Stomach (tissue), 9 donors: ENCODE results near the gene MAPT. TPM values are rescaled to one million over a fixed set of nuclear protein-coding genes. Genes with fewer than 3 reads are reported as not detected.
A peak's percentile ranks its signal among the peaks of the same experiment; 100 is the strongest.

ENCODE experiments used
- DNase-seq, 2 donors: peaks; one replicate each; pipeline versions ENCODE4 v3.0.0 to v3.0.0-alpha.2; 2013 to 2019
- H3K27ac ChIP-seq, 5 donors: fragments of 200-600 bp in 4 of 5; sonication (generic) in 4 of 5; one replicate each; pipeline ENCODE4 v1.5.1; 2013 to 2019; ENCODE audit warnings: mild to moderate bottlenecking in 1 of 5, moderate library complexity in 1 of 5
- H3K27me3 ChIP-seq, 3 donors: fragments of 200-600 bp; sonication (generic); one replicate each; pipeline ENCODE4 v1.5.1; 2017 to 2019; ENCODE audit warnings: mixed run types in 1 of 3
- H3K36me3 ChIP-seq, 4 donors: fragments of 200-600 bp; sonication (generic); 1 replicate in 3 of 4; 2 replicates in 1 of 4; pipeline ENCODE4 v1.5.1; 2016 to 2019
- H3K4me1 ChIP-seq, 4 donors: fragments of 200-600 bp; sonication (generic); one replicate each; pipeline ENCODE4 v1.5.1; 2016 to 2019
- H3K4me3 ChIP-seq, 4 donors: fragments of 200-600 bp; sonication (generic) in 3 of 4; one replicate each; pipeline ENCODE4 v1.5.1; 2016 to 2019; ENCODE audit warnings: mild to moderate bottlenecking in 1 of 4
- H3K9me3 ChIP-seq, 4 donors: fragments of 200-600 bp; sonication (generic); one replicate each; pipeline ENCODE4 v1.5.1; 2016 to 2019
- EP300 ChIP-seq: sonication (generic); formaldehyde crosslinking; IDR thresholded peaks from one replicate; pipeline ENCODE4 v1.6.1; 2017; ENCODE audit warnings: antibody characterized with exemption
- POLR2A ChIP-seq, 4 donors: fragments of 450-650 bp; IDR thresholded peaks; one replicate each; pipeline ENCODE4 v1.6.1; 2016; ENCODE audit warnings: antibody characterized with exemption in 4 of 4, control low read depth in 2 of 4, mild to moderate bottlenecking in 1 of 4, moderate library complexity in 1 of 4
- POLR2AphosphoS5 ChIP-seq, 3 donors: sonication (generic); formaldehyde crosslinking; IDR thresholded peaks; one replicate each; pipeline ENCODE4 v1.6.1; 2016; ENCODE audit warnings: antibody characterized with exemption in 3 of 3
- WGBS, 5 donors: extraction: QIAGEN DNeasy Blood & Tissue Kit in 3 of 5; methylation state at CpG; one replicate each; pipeline versions ENCODE4 v1.1.5 to v1.1.7; 2013 to 2018; 5-methylcytosine and 5-hydroxymethylcytosine counted together
- intact Hi-C: fragments of 100-400 bp; cut with DNase I; formaldehyde crosslinking; loops from one replicate; pipeline ENCODE4 v1.15.1; 2023; ENCODE audit warnings: low total_unique reads
- polyA plus RNA-seq, 3 donors: library from polyadenylated mRNA; stranded (reverse); fragments of 200-250 nt; gene quantifications; one replicate each; pipeline ENCODE4 v1.2.3, GENCODE V29; 2013
- total RNA-seq, 5 donors: library from RNA; depleted of rRNA; stranded (reverse); fragments of >200 nt; gene quantifications; one replicate each; pipeline versions ENCODE4 v1.1.0 to v1.2.3, GENCODE V29; 2014 to 2016
- TF ChIP-seq, protein P1 (sequence below), 7 experiments: fragments of 450-650 bp in 4 of 7; fragments of 200-600 bp in 3 of 7; sonication (generic) in 3 of 7; IDR thresholded peaks; one replicate each; pipeline ENCODE4 v1.5.1; 2016 to 2019; ENCODE audit warnings: antibody characterized with exemption in 7 of 7, control low read depth in 2 of 7, mild to moderate bottlenecking in 1 of 7
- donor health status: healthy with polysubstance abuse.
- donor health status: Bipolar disorder and iron deficiency.
- donor health status: healthy.

The MAPT gene
- total and polyA plus RNA-seq, 8 donors = 0.44 to 4.1 (median 1.7) TPM; not detected in 1

DNA sequence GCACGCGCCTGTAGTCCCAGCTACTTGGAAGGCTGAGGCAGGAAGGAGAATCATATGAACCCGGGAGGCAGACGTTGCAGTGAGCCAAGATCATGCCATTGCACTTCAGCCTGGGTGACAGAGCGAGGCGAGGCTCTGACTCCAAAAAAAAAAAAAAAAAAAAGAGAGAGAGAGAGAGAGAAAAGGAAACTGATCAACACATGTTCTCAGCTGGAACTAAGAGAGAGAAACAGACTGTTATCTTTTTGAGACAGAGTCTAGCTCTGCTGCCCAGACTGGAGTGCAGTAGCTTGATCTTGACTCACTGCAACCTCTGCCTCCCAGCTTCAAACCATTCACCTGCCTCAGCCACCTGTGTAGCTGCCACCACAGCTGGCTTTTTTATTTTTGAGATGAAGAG is 165.1 kb downstream of the MAPT start:
- no peak overlapping the region for H3K27ac ChIP-seq
- intact Hi-C loops = loop anchor here (10.0 kb wide), 1 partner anchor 125 kb away; no protein-coding TSS in a partner anchor
- no peak overlapping the region for H3K4me3 ChIP-seq
- no peaks in the 10 kb centered on the region for H3K9me3 ChIP-seq
- no peak for DNase-seq
- WGBS, 5 donors = 81 to 89% (median 83%) methylated on average over 6 of the region's 6 CpGs
- H3K4me1 ChIP-seq = peaks cover 0 to 53% (median 22%) of the 10 kb centered on the region in 4 donors
- TF ChIP-seq EP300 (no peak), POLR2A (IDR thresholded peaks at IDR 0.05) (no peak), POLR2AphosphoS5 (IDR thresholded peaks at IDR 0.05) (no peak)
- TF ChIP-seq, protein P1, sequence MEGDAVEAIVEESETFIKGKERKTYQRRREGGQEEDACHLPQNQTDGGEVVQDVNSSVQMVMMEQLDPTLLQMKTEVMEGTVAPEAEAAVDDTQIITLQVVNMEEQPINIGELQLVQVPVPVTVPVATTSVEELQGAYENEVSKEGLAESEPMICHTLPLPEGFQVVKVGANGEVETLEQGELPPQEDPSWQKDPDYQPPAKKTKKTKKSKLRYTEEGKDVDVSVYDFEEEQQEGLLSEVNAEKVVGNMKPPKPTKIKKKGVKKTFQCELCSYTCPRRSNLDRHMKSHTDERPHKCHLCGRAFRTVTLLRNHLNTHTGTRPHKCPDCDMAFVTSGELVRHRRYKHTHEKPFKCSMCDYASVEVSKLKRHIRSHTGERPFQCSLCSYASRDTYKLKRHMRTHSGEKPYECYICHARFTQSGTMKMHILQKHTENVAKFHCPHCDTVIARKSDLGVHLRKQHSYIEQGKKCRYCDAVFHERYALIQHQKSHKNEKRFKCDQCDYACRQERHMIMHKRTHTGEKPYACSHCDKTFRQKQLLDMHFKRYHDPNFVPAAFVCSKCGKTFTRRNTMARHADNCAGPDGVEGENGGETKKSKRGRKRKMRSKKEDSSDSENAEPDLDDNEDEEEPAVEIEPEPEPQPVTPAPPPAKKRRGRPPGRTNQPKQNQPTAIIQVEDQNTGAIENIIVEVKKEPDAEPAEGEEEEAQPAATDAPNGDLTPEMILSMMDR (IDR thresholded peaks at IDR 0.05) = no peak
- no peaks in the 10 kb centered on the region for H3K27me3 ChIP-seq
- H3K36me3 ChIP-seq = peaks cover 0 to 53% (median 41%) of the 10 kb centered on the region in 4 donors

DNA sequence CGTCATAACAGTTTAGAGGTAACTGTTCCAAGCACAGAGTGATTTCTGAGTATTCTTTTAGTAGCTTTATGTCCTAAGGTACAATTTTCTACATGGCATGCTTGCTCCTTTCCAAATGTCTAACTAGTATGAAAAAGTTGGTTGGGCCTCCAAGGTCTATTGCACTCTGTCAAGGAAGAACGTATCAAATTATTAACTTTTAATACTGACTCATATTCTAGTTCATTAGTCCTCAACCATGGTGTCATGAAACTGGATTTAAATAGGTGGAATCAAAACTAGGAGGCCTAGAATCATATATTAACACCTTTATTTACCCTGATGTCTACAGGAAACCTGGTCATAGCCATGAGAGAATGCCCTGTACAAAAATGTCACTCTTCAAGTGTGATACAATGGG is 166.1 kb downstream of the MAPT start:
- H3K4me3 ChIP-seq = no peak overlapping the region
- no peak for DNase-seq
- intact Hi-C loops = no loop called here
- no peaks in the 10 kb centered on the region for H3K9me3 ChIP-seq
- H3K36me3 ChIP-seq = peaks cover 7 to 63% (median 50%) of the 10 kb centered on the region in 4 donors
- WGBS, 5 donors = 82 to 93% (median 89%) methylated on average over 2 of the region's 2 CpGs
- no peak overlapping the region for H3K27ac ChIP-seq
- TF ChIP-seq EP300 = no peak
- no peak for TF ChIP-seq POLR2A (IDR thresholded peaks at IDR 0.05)
- TF ChIP-seq POLR2AphosphoS5 (IDR thresholded peaks at IDR 0.05) = no peak
- TF ChIP-seq, protein P1 (IDR thresholded peaks at IDR 0.05) = no peak
- peaks cover 0 to 55% (median 24%) of the 10 kb centered on the region in 4 donors for H3K4me1 ChIP-seq
- H3K27me3 ChIP-seq = no peaks in the 10 kb centered on the region

DNA sequence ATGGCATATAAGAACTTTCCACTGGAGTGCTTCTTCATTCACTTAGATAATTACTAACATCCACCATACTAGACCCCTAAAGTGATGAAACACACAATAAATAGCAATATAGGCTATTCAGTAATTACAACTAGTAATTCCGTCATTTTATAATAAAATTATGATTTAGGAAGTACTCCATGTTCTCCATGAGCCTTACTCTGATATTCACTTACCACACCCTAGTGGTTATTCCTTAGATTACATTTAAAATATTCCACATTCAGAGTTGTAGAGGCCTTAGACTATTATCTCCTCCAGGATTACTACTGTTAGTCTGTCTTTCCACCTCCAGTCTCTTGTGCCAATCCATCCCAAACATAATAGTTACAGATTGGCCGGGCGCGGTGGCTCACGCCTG is 167.1 kb downstream of the MAPT start:
- TF ChIP-seq, protein P1 (IDR thresholded peaks at IDR 0.05) = peak in 3 of 7 experiments; percentile 19 to 42 (median 22)
- TF ChIP-seq EP300 = no peak
- no peaks in the 10 kb centered on the region for H3K27me3 ChIP-seq
- 92 to 98% (median 93%) methylated on average over 5 of the region's 5 CpGs for WGBS, 5 donors
- no peak for DNase-seq
- H3K9me3 ChIP-seq = no peaks in the 10 kb centered on the region
- peaks cover 16 to 66% (median 55%) of the 10 kb centered on the region in 4 donors for H3K36me3 ChIP-seq
- peaks cover 0 to 56% (median 27%) of the 10 kb centered on the region in 4 donors for H3K4me1 ChIP-seq
- no peak overlapping the region for H3K27ac ChIP-seq
- no peak overlapping the region for H3K4me3 ChIP-seq
- intact Hi-C loops = no loop called here

DNA sequence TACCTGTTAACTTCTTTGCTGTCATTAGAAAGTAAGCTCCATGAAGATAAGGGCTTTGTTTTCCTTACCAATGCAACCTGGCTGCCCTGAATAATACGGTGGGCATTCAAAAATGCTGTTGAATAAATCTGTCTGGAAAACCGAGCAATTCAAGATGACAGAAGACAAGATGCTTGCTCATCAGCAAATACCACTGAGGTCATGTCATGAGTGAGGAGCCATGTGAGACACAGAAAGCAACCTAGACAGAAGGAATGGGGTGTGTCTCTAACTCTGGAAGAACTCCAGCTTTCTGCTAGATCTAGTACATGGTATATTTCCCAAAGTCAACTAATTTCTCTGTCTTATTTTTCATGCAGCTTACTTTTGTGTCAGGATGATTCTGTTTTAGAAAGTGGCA is 168.9 kb downstream of the MAPT start:
- no peak overlapping the region for H3K4me3 ChIP-seq
- H3K27ac ChIP-seq = no peak overlapping the region
- H3K36me3 ChIP-seq = peaks cover 20 to 73% (median 67%) of the 10 kb centered on the region in 4 donors
- no peak for DNase-seq
- TF ChIP-seq POLR2AphosphoS5 (IDR thresholded peaks at IDR 0.05) = no peak
- TF ChIP-seq POLR2A (IDR thresholded peaks at IDR 0.05) = no peak
- TF ChIP-seq, protein P1 (IDR thresholded peaks at IDR 0.05) = no peak
- no peak for TF ChIP-seq EP300
- H3K9me3 ChIP-seq = no peaks in the 10 kb centered on the region
- WGBS, 5 donors = 30 to 44% (median 39%) methylated on average over 2 of the region's 2 CpGs
- H3K4me1 ChIP-seq = peaks cover 0 to 41% (median 24%) of the 10 kb centered on the region in 4 donors
- intact Hi-C loops = no loop called here
- H3K27me3 ChIP-seq = no peaks in the 10 kb centered on the region
